Prostate gland (tissue), 2 donors: ENCODE results near the gene SUV39H1. TPM values are rescaled to one million over a fixed set of nuclear protein-coding genes. Genes with fewer than 3 reads are reported as not detected.

Experiments
- DNase-seq: peaks from one replicate; pipeline ENCODE4 v3.0.0-alpha.2; 2019; ENCODE audit warnings: low spot score
- H3K27ac ChIP-seq, 2 donors: fragments of 200-600 bp; sonication (generic); 2 replicates each; pipeline ENCODE4 v1.5.1; 2017 to 2019
- H3K27me3 ChIP-seq: fragments of 200-600 bp; sonication (generic); replicated peaks from 2 replicates; pipeline ENCODE4 v1.5.1; 2019; ENCODE audit not compliant: insufficient read depth
- H3K36me3 ChIP-seq, 2 donors: fragments of 200-600 bp; sonication (generic); 1 replicate in 1 of 2; 2 replicates in 1 of 2; pipeline versions ENCODE4 v1.5.1 to v1.8.1; 2017 to 2019
- H3K4me1 ChIP-seq: fragments of 200-600 bp; sonication (generic); replicated peaks from 2 replicates; pipeline ENCODE4 v1.5.1; 2019
- H3K4me3 ChIP-seq, 2 donors: fragments of 200-600 bp; sonication (generic); 2 replicates each; pipeline ENCODE4 v1.5.1; 2017 to 2019
- H3K9me3 ChIP-seq: fragments of 200-600 bp; sonication (generic); 2 replicates; pipeline ENCODE4 v1.5.1; 2017
- POLR2A ChIP-seq: fragments of 450-650 bp; IDR thresholded peaks from one replicate; pipeline ENCODE4 v1.6.1; 2016; ENCODE audit warnings: antibody characterized with exemption, mild to moderate bottlenecking
- POLR2AphosphoS5 ChIP-seq: sonication (generic); formaldehyde crosslinking; IDR thresholded peaks from one replicate; pipeline ENCODE4 v1.6.1; 2017; ENCODE audit warnings: antibody characterized with exemption
- WGBS: methylation state at CpG from one replicate; pipeline ENCODE4 v1.1.5; 2018; 5-methylcytosine and 5-hydroxymethylcytosine counted together
- intact Hi-C: fragments of 100-400 bp; cut with DNase I; formaldehyde crosslinking; loops from one replicate; pipeline ENCODE4 v1.14.2; 2022
- total RNA-seq, 2 donors: library from RNA; depleted of rRNA; stranded (reverse); fragments of >200 nt; gene quantifications; one replicate each; pipeline ENCODE4 v1.1.0, GENCODE V29; 2016
- TF ChIP-seq, protein P1 (sequence below), 4 experiments: fragments of 200-600 bp in 2 of 4; fragments of 450-650 bp in 2 of 4; sonication (generic) in 2 of 4; IDR thresholded peaks; 1 replicate in 3 of 4; 2 replicates in 1 of 4; pipeline ENCODE4 v1.5.1; 2016 to 2019; ENCODE audit warnings: antibody characterized with exemption in 4 of 4, mild to moderate bottlenecking in 2 of 4, moderate library complexity in 2 of 4

The SUV39H1 gene
- total RNA-seq, 2 donors from 2014 or later = 7.4 to 9.1 TPM

DNA sequence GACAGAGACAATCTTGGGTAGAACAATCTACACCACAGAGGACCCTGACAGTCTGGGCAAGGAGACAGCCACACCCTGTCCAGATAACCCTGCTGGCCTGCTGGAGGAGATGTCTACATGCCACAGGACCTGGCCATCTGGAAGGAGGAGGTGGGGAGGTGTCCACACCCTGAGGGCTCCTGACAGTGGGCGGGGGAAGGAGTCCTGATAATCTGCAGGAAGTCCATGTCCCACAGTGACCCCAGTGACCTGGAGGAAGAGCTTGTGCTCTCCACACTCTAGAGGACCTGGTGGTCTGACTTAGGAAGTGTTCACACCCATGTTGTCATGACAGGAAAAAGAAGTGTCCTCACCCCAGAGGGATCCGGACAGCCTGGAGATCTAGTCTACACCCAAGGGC, 5.5 kb downstream of the SUV39H1 start:
- no peak overlapping the region for H3K27ac ChIP-seq
- TF ChIP-seq, protein P1, sequence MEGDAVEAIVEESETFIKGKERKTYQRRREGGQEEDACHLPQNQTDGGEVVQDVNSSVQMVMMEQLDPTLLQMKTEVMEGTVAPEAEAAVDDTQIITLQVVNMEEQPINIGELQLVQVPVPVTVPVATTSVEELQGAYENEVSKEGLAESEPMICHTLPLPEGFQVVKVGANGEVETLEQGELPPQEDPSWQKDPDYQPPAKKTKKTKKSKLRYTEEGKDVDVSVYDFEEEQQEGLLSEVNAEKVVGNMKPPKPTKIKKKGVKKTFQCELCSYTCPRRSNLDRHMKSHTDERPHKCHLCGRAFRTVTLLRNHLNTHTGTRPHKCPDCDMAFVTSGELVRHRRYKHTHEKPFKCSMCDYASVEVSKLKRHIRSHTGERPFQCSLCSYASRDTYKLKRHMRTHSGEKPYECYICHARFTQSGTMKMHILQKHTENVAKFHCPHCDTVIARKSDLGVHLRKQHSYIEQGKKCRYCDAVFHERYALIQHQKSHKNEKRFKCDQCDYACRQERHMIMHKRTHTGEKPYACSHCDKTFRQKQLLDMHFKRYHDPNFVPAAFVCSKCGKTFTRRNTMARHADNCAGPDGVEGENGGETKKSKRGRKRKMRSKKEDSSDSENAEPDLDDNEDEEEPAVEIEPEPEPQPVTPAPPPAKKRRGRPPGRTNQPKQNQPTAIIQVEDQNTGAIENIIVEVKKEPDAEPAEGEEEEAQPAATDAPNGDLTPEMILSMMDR (IDR thresholded peaks at IDR 0.05) = no peak
- TF ChIP-seq POLR2A (no peak), POLR2AphosphoS5 (no peak)
- H3K9me3 ChIP-seq = no peaks in the 10 kb centered on the region
- H3K27me3 ChIP-seq = no peaks in the 10 kb centered on the region
- no peak for DNase-seq
- H3K36me3 ChIP-seq = no peaks in the 10 kb centered on the region
- no CpG with 5 or more reads among the region's 2 CpGs for WGBS
- no peaks in the 10 kb centered on the region for H3K4me1 ChIP-seq
- H3K4me3 ChIP-seq = no peak overlapping the region
- intact Hi-C loops = no loop called here

DNA sequence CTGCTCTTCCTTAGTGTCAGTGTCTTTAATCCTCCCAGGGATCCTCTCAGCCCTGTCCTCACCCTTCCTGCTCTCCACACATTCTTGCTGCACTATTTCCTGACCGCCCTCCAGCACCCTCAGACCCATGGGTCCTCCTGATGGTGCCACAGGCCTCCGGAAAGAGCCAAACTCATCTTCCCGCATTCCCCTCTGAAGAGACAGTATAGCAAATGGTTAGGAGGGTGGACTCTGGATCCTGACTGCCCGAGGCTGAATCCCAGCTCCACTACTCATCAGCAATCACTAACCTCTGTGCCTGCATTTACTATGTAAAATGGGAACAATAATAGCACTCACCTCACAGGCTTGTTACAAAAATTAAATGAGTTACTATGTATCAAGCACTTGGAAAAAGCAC, 6.2 kb downstream of the SUV39H1 start:
- Histone ChIP-seq H3K27me3 (no peaks in the 10 kb centered on the region), H3K9me3 (no peaks in the 10 kb centered on the region), H3K36me3 (no peaks in the 10 kb centered on the region), H3K27ac (no peak overlapping the region), H3K4me1 (no peaks in the 10 kb centered on the region), H3K4me3 (no peak overlapping the region)
- intact Hi-C loops = no loop called here
- TF ChIP-seq POLR2A (no peak), POLR2AphosphoS5 (no peak)
- TF ChIP-seq, protein P1 (IDR thresholded peaks at IDR 0.05) = no peak
- WGBS = 87% methylated on average over 4 of the region's 4 CpGs
- no peak for DNase-seq

DNA sequence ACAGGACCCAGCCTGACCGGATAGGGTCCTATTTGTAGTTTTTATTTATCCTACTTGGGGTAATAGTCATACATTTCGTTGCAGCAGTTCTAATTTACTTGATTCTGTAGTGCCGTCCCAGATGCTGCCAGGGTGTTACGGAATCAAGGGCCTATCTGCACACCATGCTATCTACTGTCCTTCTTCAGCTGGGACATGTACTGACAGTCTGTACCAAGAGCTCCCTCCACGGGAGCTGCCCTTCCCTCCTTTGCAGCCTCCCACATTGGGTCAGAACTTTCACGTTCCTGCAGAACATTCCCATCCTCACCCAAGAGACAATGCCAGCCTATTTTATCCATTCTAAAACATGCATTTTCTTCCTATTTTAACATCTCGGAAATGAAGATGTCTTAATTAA, 6.7 kb downstream of the SUV39H1 start:
- 77% methylated on average over 7 of the region's 7 CpGs for WGBS
- H3K4me1 ChIP-seq = no peaks in the 10 kb centered on the region
- intact Hi-C loops = no loop called here
- H3K4me3 ChIP-seq = no peak overlapping the region
- H3K9me3 ChIP-seq = no peaks in the 10 kb centered on the region
- no peak overlapping the region for H3K27ac ChIP-seq
- H3K36me3 ChIP-seq = no peaks in the 10 kb centered on the region
- H3K27me3 ChIP-seq = no peaks in the 10 kb centered on the region
- no peak for DNase-seq
- TF ChIP-seq POLR2A (no peak), POLR2AphosphoS5 (no peak)
- TF ChIP-seq, protein P1 (IDR thresholded peaks at IDR 0.05) = no peak

DNA sequence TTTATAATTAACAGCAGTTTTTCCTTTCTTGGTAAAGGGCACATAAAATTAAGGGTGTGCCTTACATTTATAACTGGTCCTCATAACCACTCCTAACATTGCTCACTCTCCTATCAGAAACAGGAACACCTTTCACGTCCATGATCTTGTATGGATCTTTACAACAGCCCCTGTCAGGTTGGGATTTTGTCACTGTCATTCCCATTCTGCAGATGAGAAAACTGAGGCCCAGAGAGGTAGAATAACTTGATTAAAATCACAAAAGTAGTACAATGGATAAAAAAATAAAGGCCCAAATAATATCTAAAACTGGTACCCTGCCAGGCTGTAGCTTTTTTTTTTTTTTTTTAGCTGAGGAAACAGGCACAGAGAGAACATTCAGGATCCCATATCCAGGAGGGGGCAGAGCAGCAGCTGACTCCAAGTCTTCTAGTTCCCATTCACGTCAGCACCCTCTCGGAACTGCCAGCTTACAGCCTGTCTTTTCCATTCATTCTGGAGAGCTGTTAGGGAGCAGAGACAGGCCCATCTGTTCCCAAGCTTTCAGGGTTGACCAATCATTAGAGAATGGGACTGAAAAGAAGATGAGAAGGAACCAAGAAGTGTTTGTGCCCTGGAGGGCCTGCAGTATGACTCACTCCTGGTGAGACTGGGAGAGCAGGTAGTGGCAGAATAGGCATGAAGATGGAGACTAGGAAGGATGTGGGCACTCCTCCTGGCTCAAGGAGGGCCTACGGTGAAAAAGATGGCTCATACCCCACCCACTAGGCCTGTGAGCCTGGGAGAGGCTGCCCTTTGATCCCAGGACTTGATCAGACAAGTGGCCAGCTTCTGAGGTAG, 7.3 kb downstream of the SUV39H1 start:
- Histone ChIP-seq H3K27ac (no peak overlapping the region), H3K36me3 (no peaks in the 10 kb centered on the region), H3K4me1 (no peaks in the 10 kb centered on the region), H3K27me3 (no peaks in the 10 kb centered on the region), H3K4me3 (no peak overlapping the region), H3K9me3 (no peaks in the 10 kb centered on the region)
- no peak for DNase-seq
- intact Hi-C loops = no loop called here
- WGBS = 28% methylated on average over 4 of the region's 4 CpGs
- TF ChIP-seq POLR2AphosphoS5 = no peak
- no peak for TF ChIP-seq POLR2A
- TF ChIP-seq, protein P1 (IDR thresholded peaks at IDR 0.05) = no peak

DNA sequence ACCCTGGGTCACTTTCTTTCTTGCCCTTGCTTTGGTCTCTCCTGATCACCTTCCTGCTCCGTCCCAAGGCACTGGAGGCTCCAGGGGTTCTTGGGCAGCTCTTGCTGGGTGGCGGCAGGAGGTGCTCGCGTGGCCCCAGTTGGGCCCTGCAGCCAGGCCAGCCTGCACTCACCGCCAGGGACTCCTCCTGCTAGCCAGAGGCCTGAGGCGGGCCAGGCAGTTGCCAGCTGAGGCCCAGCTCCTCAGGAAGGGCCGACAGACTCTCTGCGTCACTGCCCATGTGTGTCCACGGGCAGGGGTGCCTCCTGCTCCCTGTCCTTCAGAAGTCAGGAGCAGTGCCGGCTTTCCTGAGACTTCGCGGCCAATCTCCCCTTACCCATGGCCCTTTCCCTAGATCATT, 9.3 kb downstream of the SUV39H1 start:
- Histone ChIP-seq H3K27me3 (no peaks in the 10 kb centered on the region), H3K36me3 (no peaks in the 10 kb centered on the region), H3K9me3 (no peaks in the 10 kb centered on the region), H3K27ac (no peak overlapping the region), H3K4me3 (no peak overlapping the region), H3K4me1 (no peaks in the 10 kb centered on the region)
- intact Hi-C loops = no loop called here
- 90% methylated on average over 7 of the region's 12 CpGs for WGBS
- no peak for DNase-seq
- no peak for TF ChIP-seq POLR2A
- TF ChIP-seq POLR2AphosphoS5 = no peak
- TF ChIP-seq, protein P1 (IDR thresholded peaks at IDR 0.05) = no peak
